Hematopoietic multipotent progenitor cell treated with erythropoietin and hydrocortisone succinate and interleukin-3 and kit ligand, for 6 days (in vitro differentiated cells): ENCODE measurements around the gene ZHX3.

Experiments used
- DNase-seq: peaks from one replicate; pipeline ENCODE4 v3.0.0-alpha.2; 2015

Gene ZHX3

DNA sequence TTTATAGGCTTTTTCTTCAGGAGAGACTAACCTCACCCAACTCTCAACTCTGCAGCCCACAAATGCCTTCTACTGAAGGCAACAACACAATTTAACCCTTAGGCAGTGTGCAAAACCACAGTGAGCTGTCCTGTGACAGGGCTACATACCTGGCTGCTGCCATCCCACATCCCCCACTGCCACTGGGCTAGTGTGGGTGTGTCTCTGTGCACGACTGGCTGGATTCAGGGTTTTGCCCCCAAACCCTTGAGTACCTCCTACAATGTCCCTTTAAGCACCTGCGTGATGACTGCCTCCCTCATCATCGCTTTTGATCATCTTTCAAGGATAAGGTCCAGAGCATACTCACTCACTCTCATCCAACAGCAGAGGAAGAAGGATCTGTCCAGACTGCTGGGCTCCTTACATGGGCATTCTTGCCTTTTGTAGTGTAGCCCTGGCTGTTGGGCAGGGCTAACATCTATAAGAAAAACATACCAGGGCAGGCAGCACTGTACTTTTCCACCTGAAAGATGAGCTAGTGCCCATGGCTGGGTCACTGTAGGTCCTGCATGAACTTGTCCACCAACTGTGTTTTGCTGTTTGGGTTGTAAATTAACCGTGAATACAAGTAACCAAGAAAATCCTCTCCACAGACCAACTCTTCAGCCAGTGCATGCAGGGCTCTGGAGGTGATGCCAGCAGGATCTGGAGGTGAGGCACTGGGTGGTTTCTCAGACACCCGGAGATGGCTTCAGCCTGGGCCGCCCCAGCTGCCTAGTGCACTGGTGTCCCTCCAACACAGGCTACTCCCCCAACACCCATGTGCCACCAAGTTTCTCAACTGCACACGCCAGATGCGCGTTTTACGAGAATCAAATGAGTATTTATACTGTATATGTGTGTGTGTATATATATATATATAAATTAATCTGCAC is 135.0 kb downstream of the ZHX3 start:
- DNase-seq: no peak

DNA sequence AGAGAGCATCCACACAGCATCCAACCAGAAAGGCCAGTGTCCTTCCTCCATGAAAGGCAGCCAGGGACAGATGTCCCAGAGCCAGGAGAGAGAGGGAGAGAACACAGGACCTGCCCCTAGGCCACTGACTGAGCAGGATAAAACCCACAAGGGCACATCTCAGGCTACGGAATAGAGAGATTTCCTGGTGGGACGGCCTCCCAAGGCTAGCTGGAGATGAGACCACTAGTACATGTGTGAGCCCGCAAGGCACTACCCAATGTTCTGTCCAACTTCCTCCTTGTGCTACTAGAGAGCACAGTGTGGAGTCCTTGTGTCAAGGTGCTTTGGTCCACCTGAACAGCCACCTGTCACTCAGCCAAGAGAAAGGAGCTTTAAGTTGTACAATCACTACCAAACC is 136.0 kb downstream of the ZHX3 start:
- no peak for DNase-seq

DNA sequence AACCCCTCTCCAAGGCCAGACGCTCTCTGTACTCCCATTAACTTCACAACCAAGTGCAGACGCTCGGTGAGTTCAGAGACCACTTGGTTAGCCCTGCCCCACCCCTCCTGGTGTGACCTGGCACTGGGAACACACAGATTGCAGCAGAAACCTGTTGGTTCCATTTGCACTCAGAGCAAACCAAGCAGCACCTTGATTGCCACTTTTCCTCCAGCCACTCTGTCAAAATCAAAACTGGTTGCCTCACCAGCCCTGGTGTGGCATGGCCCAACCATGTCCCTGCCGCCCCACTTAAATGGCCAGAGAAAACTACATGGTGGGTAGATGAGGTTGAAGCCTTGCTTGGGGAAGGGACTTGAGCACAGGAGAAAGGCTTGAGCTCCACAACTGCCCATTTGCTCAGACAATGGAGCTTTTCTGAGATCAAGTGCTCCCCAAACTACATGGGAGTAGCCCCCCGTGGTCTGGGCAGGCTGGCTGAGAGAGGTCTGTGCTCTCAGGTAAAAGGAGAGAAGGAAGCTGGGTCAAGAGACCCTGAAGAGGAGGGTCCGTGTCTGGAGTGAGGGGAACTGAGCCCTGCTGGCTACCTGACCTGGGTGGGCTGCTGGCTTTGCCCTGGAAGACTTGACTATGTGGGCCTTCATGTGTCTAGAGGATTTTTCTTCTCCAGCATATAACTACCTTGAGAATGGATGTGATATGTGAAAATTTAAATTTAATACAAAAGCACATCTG is 136.8 kb downstream of the ZHX3 start:
- no peak for DNase-seq

DNA sequence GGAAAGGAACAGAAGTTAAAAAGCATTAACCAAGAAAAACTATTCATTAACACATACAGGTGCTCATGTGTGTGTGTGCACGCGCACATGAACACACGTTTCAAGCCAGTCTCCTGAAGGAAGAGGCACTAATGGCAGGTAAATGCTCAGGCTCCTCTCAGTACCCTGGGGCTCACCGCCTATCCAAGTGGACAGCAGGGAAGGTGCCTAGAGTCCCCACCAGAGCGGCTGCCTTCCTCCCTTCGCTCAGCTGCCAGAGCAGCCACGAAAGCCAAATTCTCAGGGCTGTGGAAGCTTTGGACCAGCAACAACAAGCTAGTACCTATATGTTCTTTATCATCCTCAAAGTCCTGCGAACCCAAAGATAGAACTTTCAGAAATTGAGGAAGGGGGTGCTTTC is 137.6 kb downstream of the ZHX3 start:
- DNase-seq: no peak

DNA sequence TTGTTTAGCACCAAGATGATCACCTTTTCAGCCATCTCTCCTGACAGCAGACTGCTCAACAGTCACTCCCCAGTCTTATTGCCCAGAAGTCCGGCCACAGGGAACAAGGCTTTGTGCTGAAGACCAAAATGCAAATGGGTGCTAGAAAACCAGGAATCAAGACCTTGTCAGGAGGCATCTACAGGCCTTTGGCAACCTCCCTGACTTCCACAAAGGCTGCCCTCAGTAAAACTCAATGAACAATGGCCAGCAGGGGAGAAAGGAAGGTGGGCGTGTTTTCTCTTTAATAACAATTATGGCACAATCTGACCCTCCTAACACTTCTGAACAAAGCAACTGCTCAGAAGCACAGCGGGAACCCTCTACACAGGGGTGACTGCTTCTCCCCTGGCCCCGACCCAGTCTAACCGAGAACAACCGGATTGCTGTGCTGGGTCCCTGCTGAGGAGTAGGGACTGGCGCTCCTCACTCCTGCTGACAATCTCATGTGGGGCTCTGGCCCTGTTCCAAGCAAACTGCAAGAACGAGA is 138.6 kb downstream of the ZHX3 start:
- DNase-seq: no peak

DNA sequence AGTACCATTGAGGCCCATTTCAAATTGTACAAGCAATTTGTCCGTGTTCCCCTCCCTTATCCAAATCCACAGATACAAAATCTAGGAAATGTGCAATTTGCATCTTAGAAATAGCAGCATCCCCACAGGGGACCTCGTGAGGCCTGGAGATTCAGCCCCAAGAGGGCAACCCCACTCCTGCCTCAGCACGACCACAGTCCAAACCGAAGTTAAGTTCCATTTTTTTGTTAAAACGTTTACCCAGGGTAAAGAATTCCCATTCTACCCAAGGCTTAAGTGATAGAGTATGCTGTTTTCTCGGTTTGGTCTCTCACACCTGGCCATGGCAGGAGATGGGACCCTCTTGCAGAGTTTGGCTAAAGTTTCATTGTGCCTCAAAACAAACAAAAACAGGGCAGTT is 139.0 kb downstream of the ZHX3 start:
- no peak for DNase-seq

DNA sequence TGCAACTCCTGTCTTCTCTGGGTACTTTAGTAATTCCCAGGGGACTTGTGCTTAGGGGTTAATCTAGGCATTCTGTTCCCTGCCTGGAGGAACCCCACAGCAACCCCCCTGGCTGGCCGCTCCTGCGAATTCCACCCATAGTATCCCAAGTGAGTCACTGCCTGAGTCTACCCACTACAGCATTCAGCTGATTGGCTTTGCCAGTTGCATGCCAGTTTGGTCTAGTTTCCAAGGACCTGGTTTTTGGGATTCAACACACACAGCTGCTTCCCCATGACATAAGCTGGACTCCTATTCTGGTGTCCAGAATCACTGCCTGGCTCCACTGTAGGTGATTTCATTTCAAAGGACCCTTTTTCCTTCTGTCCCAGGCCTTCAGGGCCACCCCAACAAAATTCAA is 139.9 kb downstream of the ZHX3 start:
- no peak for DNase-seq

DNA sequence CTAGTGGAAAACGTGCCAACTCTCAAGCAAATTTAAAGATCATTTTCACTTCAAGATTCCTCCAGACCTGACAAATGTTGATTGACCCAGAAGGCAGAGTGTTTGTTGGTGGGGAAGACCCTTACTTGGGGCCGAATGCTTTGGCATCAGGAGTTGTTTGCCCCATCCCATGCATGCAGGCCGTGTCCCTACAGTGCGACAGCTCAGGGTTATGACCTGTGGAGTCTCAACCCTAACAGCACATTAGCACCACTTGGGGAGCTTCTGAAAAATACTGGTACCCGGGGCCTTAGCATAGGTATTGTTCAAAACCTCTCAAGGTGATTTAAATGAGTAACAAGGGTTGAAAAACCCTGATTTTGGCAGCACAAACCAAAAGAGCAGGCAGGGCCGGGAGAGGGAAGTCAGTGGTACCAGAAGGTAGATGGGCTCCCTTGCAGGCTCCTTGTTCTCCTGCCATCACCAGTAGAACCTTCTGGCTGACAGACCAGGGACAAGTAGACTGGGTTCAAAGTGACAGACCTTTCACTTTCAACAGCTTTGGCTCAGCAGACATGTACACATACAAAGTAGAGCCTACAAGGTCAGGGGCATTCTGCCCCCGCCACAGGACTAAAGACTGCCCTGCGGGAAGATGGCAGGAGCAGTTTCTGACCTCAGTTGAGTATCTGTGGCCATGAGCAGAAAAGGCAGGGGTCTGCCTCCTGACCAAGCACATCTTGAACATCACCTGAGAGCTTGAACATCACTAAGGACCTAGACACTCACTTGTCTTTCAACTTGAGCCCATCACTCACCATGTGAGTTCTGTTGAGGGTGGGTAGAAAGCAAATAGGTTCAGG is 140.6 kb downstream of the ZHX3 start:
- DNase-seq: no peak

DNA sequence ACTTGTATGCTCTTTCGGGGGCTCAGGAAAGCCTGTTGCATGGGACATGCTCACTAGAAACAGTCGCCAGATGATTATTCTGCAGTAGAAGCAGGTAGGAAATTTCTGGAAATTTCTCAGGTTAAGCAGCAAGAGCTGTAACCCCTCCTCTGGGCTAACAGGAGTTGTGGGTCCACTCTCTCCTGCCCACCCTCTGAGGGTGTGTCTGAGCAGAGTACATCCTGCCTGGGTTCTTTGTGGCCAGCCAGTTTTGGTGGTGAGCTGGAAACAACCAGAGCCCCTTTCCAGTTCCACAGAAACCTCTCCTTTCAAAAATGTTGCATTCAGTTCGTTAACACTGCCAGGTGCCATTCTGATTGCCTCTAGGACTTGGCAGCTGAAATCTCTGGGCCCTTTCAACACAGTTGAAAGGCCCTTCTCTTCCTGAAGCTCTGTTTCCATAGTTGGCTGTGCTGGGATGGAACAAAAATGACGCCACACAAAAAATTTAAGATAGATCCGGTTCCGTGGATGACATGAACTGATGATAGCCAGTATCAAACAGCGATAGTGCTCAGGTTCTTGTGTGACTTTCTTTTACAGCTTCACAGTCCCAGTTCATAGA is 141.7 kb downstream of the ZHX3 start:
- no peak for DNase-seq

DNA sequence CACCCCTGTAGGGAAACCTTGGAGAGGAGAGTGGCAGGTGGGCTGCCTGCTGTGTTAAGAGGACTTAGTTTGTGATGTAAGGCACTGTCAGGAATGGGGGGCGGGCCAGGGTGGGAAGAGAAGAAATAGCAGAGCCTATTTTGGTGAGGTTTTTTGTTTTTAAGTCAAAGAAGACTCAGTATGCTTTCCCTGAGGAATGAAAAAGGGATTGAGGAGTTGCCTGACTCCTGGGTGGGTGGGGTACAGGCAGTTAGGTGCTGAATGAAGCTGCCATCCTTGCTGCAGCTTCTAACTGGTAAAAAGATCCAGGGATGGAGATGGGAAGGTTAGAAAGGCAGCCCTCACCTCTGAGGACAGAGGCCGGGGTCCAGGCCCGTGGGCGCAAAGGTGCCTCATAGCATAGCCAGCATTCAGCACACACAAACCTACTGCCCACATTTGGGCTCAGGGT is 142.3 kb downstream of the ZHX3 start:
- DNase-seq: no peak

DNA sequence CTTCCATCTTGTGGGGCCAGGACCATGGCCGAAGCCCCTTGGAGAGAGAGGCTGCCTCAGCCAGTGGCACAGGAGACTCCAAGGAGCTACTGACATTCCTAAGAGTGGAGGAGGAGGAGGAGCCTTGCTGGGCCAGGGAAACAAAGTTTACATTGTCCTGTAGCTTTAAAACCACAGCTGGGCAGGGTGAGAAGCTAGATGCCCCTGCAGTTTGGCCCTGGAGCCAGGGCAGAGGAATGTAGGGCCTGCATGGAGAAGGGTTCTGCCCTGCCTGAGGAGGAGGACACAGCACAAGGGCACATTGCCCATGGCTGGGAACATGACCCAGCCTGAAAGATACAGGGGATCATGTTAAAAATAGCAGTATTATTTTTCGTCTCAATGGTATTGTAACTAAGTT is 142.7 kb downstream of the ZHX3 start:
- DNase-seq: no peak

DNA sequence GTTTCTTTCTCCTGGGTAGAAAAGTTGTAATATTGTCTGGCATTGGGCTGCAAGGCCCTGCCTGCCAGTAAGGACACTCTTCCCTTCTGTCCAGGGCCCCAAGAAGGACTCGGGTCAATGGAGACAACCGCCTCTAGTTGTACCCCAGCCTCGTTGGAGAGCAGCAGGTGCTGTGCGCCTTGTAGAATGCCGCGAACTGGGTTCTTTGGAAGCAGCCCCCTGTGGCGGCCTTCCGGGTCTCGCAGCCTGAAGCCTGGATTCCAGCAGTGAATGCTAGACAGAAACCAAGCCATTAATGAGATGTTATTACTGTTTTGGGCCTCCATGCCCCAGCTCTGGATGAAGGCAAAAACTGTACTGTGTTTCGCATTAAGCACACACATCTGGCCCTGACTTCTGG is 143.2 kb downstream of the ZHX3 start:
- no peak for DNase-seq

DNA sequence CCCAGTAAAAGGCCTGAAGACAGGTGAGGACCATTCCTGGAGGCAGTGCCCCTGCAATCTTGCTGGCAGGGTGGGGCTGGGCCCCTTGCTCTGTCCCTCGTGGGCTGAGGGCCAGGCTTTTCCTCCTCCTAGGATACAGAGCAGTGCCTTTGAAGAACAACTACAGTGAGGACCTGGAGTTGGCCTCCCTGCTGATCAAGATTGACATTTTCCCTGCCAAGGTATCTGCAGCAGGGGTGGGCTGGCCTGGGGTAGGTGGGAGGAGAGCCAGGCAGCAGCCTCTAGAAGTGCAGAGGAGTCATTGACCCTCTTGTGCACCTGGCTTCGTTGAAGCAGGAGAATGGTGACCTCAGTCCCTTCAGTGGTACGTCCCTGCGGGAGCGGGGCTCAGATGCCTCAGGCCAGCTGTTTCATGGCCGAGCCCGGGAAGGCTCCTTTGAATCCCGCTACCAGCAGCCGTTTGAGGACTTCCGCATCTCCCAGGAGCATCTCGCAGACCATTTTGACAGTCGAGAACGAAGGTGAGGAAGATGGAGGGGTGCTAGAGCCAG is 143.7 kb downstream of the ZHX3 start:
- no peak for DNase-seq

DNA sequence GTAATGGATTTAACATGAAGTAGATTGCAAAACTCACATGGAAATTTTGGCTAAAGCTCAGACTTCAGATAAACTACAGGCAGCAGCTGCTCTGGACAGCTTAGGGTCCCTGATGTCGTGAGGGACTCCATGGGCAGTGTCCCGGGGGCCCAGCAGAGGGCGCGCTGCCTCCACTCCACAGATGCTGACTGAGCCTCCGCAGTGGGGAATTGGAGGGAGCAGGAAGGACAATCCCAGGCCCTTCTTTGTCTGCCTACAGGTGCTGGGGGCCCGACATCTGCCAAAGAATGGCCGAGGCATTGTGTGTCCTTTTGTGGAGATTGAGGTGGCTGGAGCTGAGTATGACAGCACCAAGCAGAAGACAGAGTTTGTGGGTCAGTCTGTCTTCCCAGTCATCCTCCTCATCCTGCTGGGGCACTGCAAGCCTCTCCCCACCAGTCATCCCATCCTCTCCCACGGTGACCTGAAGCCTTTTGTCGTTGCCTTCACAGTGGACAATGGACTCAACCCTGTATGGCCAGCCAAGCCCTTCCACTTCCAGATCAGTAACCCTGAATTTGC is 144.3 kb downstream of the ZHX3 start:
- DNase-seq: peak; percentile 82

DNA sequence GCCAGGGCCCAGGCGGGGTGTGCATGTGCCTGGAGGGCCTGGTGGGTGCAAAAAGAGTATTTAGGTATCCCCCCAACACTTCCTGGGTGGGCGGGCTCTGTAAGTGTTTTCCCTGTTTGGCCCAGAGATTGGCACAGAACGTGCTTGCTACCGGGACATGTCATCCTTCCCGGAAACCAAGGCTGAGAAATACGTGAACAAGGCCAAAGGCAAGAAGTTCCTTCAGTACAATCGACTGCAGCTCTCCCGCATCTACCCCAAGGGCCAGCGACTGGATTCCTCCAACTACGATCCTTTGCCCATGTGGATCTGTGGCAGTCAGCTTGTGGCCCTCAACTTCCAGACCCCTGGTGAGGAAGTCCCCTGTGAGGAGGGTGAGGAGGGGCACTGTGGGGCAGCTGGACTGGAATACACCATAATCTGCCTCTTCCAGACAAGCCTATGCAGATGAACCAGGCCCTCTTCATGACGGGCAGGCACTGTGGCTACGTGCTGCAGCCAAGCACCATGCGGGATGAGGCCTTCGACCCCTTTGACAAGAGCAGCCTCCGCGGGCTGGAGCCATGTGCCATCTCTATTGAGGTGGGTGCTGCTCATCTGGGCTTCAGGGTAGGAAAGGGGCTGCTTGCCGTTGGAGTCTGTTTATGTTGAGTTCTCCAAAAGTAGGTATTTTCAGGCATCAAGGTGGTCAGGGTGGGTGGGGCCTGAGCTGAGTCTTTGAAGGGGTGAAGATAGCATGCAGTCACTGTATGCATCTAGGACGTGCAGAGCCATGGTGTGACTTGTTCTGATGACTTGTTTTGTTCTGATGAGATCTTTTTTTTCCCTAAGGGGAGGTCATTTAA is 145.0 kb downstream of the ZHX3 start:
- DNase-seq: no peak

DNA sequence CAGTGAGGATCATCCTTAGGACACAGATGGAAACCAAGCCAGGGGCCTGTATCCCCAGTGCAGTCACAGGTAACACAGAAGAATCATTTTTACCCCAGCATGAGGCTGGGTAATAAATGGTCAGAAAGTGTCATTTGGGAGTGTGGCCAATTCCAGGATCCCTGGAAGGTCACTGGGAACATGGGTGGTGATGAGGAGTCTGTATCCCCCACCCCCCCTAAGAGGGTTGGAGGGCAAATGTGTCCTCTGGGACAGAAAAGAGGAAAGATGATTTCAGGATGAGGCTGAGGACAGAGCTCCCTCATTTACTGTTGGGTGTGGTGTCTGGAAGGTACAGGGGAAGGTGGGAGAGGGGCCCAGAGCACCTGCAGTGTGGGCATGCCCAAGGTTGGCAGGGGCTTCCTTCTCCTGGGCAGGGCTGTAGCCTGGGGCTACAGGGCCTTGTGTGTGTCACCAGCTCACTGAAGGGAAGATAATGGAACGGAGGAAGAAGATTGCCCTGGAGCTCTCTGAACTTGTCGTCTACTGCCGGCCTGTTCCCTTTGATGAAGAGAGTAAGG is 145.7 kb downstream of the ZHX3 start:
- no peak for DNase-seq

DNA sequence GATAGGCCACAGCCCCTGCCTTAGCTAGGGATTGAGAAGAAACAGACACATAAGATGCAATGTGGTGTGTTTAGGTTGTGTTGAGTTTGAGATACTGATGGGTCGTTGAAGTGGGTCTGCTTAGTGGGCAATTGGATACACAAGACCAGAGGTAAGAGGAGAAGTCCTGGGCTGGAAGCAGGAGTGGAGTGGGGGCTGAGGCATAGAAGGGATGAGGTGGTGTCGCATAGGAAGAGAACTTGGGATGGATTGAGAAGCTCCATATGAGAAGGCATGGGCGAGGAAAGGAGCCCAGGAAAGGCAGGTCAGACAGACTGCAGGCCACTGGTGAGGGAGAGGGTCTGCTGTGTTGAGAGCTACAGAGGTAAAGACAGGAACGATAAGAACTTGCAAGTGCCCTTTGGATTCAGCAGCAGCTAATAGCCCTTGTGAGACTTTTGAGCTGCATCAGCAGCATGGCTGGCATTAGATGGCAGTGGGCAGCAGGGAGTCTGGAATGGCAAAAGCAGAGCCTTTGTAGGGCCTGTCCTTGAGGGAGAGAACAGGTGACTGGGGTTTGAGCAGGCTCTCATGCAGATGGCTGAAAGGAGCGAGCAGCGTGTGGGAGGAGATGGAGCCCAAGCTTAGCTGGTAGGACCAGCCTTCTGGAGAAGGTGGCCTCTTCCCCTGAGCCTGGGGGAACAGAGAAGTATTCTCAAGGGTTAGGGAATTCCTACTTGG is 147.0 kb downstream of the ZHX3 start:
- no peak for DNase-seq

DNA sequence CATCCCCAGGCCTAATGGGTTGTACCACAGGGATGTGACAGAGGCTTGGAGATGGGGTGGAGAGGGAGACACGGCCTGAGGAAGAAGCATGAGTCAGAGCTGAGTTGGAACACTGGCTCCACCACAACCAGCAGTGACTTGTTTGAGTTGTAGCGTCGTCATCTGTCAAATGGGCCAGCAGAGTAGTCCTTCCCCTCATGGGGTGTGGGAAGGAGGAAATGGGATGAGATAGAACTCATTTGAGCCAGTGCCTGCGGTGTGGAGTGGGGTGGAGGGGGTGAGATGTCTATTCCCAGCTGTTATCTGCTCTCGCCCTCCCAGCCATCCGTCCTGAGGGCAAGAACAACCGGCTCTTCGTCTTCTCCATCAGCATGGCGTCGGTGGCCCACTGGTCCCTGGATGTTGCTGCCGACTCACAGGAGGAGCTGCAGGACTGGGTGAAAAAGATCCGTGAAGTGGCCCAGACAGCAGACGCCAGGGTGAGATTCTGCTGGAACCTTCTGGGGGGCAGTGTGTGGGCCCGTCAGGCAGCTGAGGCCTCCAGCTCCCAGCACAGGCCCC is 147.7 kb downstream of the ZHX3 start:
- no peak for DNase-seq

DNA sequence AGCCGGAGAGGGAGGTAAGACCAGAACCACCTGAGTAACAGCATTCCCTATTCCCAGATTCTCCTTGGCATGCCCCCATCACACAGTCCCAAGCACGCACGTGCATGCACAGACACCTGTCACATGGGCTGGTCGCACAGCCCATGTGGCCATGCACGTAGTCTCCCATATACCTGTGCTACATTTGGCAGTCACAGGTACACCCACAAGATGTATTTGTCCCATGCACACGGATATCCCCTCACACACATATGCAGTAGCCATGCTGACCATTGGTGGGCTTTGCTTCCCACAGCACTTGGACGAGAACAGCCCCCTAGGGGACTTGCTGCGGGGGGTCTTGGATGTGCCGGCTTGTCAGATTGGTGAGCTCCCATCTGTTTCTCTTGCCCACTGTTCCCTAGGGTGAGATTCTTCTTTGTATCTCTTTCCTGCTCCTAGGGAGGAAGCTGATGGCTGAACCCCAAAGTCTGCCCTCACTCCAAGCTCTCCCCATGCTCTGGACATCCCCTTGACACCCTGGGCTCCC is 148.3 kb downstream of the ZHX3 start:
- no peak for DNase-seq
